Fibroblast of lung (primary cell): Measurements from ENCODE around the gene PDCD10. TPM values are rescaled to one million over a fixed set of nuclear protein-coding genes. Genes with fewer than 3 reads are reported as not detected.
A peak's percentile ranks its signal among the peaks of the same experiment; 100 is the strongest.

Experiments
- DNase-seq, 2 donors: peaks; one replicate each; pipeline versions ENCODE4 v3.0.0 to v3.0.0-alpha.2; 2010; ENCODE audit warnings: low read depth in 2 of 2
- H2AFZ ChIP-seq: 2 replicates; pipeline ENCODE4 v1.5.1; 2012; ENCODE audit warnings: low read length, control low read depth, inconsistent platforms
- H3K27ac ChIP-seq: 2 replicates; pipeline ENCODE4 v1.5.1; 2011; ENCODE audit warnings: low read length, control low read depth; ENCODE audit not compliant: insufficient read depth
- H3K27me3 ChIP-seq: 2 replicates; pipeline ENCODE4 v1.5.1; 2011; ENCODE audit warnings: mild to moderate bottlenecking, low read length; ENCODE audit not compliant: control insufficient read depth, insufficient read depth
- H3K36me3 ChIP-seq: 2 replicates; pipeline ENCODE4 v1.5.1; 2011; ENCODE audit warnings: low read length; ENCODE audit not compliant: control insufficient read depth, insufficient read depth
- H3K4me1 ChIP-seq: 2 replicates; pipeline ENCODE4 v1.5.1; 2011; ENCODE audit warnings: low read length; ENCODE audit not compliant: control insufficient read depth, insufficient read depth; ENCODE audit errors: extremely low read depth
- H3K4me2 ChIP-seq: 2 replicates; pipeline ENCODE4 v1.5.1; 2011; ENCODE audit warnings: low read length, control low read depth; ENCODE audit not compliant: insufficient read depth; ENCODE audit errors: extremely low read depth
- H3K4me3 ChIP-seq, 4 experiments: fragments of 200-600 bp in 1 of 4; sonication (generic) in 1 of 4; replicated peaks in 1 of 4; 2 replicates each; pipeline ENCODE4 v1.5.1; 2011 to 2016; ENCODE audit warnings: low read length in 4 of 4, low read depth in 3 of 4, mild to moderate bottlenecking in 3 of 4, control low read depth in 2 of 4, inconsistent platforms in 1 of 4, mixed read lengths in 1 of 4; ENCODE audit not compliant: insufficient read depth in 1 of 4; ENCODE audit errors: control extremely low read depth in 1 of 4
- H3K79me2 ChIP-seq: 2 replicates; pipeline ENCODE4 v1.5.1; 2012; ENCODE audit warnings: mild to moderate bottlenecking, low read length, inconsistent platforms; ENCODE audit not compliant: control insufficient read depth, insufficient read depth
- H3K9ac ChIP-seq: 2 replicates; pipeline ENCODE4 v1.5.1; 2011; ENCODE audit warnings: mild to moderate bottlenecking, low read length, control low read depth; ENCODE audit not compliant: insufficient read depth
- H3K9me3 ChIP-seq: 2 replicates; pipeline ENCODE4 v1.5.1; 2012; ENCODE audit warnings: low read depth, low read length; ENCODE audit not compliant: control insufficient read depth, insufficient read depth
- H4K20me1 ChIP-seq: 2 replicates; pipeline ENCODE4 v1.5.1; 2011; ENCODE audit warnings: low read length; ENCODE audit not compliant: control insufficient read depth, insufficient read depth; ENCODE audit errors: extremely low read depth
- EZH2 ChIP-seq: IDR thresholded peaks from 2 replicates; pipeline ENCODE4 v1.5.1; 2012; ENCODE audit warnings: low read length, control low read depth, mild to moderate bottlenecking; ENCODE audit errors: missing control alignments
- polyA plus RNA-seq, 2 donors: library from polyadenylated mRNA; depleted of rRNA in 1 of 2; stranded (reverse) in 1 of 2; unstranded in 1 of 2; fragments of >200 nt; gene quantifications; 2 replicates each; pipeline ENCODE4 v1.2.1, GENCODE V29; 2011 to 2012; ENCODE audit warnings: missing spikeins in 1 of 2
- total RNA-seq: library from RNA; depleted of rRNA; stranded (reverse); fragments of >200 nt; gene quantifications from 2 replicates; pipeline ENCODE4 v1.2.1, GENCODE V29; 2014
- TF ChIP-seq, protein P1 (sequence below), 2 donors: IDR thresholded peaks in 1 of 2; conservative IDR thresholded peaks in 1 of 2; 1 replicate in 1 of 2; 2 replicates in 1 of 2; pipeline ENCODE4 v1.5.1; 2011 to 2012; ENCODE audit warnings: low read length in 2 of 2, control low read depth in 1 of 2, inconsistent platforms in 1 of 2, low read depth in 1 of 2, mild to moderate bottlenecking in 1 of 2

Gene PDCD10
- total and polyA plus RNA-seq, 2 donors (not counting 1 experiment from before 2014, with no cell fraction given) = 46.6 to 90.4 TPM

DNA sequence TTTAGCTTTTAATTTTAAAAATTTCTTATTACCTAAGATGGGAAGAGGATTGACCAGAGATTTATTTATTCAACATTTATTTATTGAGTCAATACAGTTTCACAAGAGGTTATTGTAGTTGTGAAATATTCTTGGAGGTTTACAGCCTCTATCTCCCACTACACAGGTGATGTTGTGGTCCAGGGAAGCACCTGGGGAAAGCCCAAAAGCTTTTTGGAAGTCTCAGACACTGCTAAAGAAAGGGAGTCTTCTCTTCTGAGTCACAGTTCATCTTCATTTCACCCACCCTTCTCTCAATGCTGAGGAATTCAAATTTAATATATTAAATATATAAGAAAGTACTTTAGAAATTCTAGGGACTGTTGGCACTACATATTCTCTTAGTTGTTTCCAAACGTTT lies 42.7 kb upstream of the PDCD10 start:
- no peaks in the 10 kb centered on the region for H3K27me3 ChIP-seq
- H3K4me3 ChIP-seq = no peak overlapping the region
- no peak overlapping the region for H3K4me2 ChIP-seq
- no peak overlapping the region for H3K9ac ChIP-seq
- H3K79me2 ChIP-seq = no peaks in the 10 kb centered on the region
- H4K20me1 ChIP-seq = no peaks in the 10 kb centered on the region
- H3K36me3 ChIP-seq = no peaks in the 10 kb centered on the region
- no peak overlapping the region for H3K27ac ChIP-seq
- H3K4me1 ChIP-seq = no peaks in the 10 kb centered on the region
- no peak overlapping the region for H2AFZ ChIP-seq
- H3K9me3 ChIP-seq = no peaks in the 10 kb centered on the region
- no peak for DNase-seq
- TF ChIP-seq, protein P1, sequence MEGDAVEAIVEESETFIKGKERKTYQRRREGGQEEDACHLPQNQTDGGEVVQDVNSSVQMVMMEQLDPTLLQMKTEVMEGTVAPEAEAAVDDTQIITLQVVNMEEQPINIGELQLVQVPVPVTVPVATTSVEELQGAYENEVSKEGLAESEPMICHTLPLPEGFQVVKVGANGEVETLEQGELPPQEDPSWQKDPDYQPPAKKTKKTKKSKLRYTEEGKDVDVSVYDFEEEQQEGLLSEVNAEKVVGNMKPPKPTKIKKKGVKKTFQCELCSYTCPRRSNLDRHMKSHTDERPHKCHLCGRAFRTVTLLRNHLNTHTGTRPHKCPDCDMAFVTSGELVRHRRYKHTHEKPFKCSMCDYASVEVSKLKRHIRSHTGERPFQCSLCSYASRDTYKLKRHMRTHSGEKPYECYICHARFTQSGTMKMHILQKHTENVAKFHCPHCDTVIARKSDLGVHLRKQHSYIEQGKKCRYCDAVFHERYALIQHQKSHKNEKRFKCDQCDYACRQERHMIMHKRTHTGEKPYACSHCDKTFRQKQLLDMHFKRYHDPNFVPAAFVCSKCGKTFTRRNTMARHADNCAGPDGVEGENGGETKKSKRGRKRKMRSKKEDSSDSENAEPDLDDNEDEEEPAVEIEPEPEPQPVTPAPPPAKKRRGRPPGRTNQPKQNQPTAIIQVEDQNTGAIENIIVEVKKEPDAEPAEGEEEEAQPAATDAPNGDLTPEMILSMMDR (conservative IDR thresholded peaks at IDR 0.05 in 1 of 2, IDR thresholded peaks at IDR 0.05 in 1 of 2; ENCODE audit: low read depth in 1 of 2, low read length in 2 of 2) = no peak

DNA sequence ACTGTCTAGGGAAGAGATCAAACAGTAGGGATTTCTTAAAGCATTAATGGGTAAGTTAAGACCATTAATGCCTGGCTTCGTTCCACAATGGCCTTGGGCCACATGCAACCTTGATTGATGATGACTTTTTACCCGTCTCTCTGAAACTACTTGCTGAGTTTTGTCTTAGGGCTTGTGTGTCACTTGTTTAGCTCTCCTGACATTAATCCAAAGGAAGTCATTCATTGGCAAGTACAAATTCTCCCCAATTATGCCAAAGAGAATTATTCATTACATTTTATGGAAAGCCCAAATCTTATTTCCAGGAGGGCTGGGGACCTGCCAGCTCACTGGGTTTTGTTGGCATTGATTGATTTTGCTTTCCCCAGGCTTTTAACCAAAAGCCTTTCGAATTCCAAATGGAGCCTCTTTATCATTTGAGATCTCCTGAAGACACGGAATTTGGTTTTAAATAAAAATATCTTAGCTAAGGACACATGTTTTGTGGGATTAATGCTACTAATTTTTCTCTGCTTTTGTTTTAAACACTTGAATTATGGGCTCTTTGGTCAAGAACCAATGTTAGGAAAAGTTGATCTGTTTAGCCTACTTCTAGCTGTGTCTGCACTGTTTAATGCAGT lies 41.5 kb upstream of the PDCD10 start:
- no peak overlapping the region for H3K9ac ChIP-seq
- no peak overlapping the region for H3K4me2 ChIP-seq
- H4K20me1 ChIP-seq = no peaks in the 10 kb centered on the region
- H3K27ac ChIP-seq = no peak overlapping the region
- no peaks in the 10 kb centered on the region for H3K79me2 ChIP-seq
- TF ChIP-seq EZH2 = no peak
- TF ChIP-seq, protein P1 (conservative IDR thresholded peaks at IDR 0.05 in 1 of 2, IDR thresholded peaks at IDR 0.05 in 1 of 2; ENCODE audit: low read depth in 1 of 2, low read length in 2 of 2) = no peak
- no peaks in the 10 kb centered on the region for H3K9me3 ChIP-seq
- DNase-seq = peak in 1 of 2 donors; percentile 46
- H2AFZ ChIP-seq = no peak overlapping the region
- H3K27me3 ChIP-seq = no peaks in the 10 kb centered on the region
- no peaks in the 10 kb centered on the region for H3K4me1 ChIP-seq
- no peaks in the 10 kb centered on the region for H3K36me3 ChIP-seq
- no peak overlapping the region for H3K4me3 ChIP-seq

DNA sequence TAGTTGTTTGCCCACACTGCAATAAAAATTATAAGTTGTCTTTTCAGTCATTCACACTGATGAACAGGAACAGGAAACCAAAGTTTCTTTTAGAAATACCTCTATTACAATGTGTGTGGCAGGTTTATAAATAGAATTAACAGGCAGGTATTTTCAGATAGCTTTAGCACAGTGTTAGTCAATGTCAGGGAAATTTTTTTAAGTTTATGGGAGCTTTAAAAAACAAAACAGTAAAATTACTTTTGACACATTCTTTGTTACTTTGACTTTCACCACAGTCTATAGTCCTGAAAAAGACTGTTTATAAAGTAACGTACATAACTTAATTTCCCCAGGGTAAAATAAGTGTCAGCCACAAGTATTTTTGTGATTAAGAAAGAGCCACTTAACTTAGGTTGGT lies 38.9 kb upstream of the PDCD10 start:
- TF ChIP-seq EZH2 = no peak
- TF ChIP-seq, protein P1 (conservative IDR thresholded peaks at IDR 0.05 in 1 of 2, IDR thresholded peaks at IDR 0.05 in 1 of 2; ENCODE audit: low read depth in 1 of 2, low read length in 2 of 2) = no peak
- no peaks in the 10 kb centered on the region for H3K36me3 ChIP-seq
- no peaks in the 10 kb centered on the region for H3K79me2 ChIP-seq
- DNase-seq = no peak
- no peak overlapping the region for H3K9ac ChIP-seq
- H3K9me3 ChIP-seq = no peaks in the 10 kb centered on the region
- H2AFZ ChIP-seq = no peak overlapping the region
- H3K4me3 ChIP-seq = no peak overlapping the region
- H3K4me2 ChIP-seq = no peak overlapping the region
- H3K4me1 ChIP-seq = no peaks in the 10 kb centered on the region
- H3K27me3 ChIP-seq = no peaks in the 10 kb centered on the region
- no peaks in the 10 kb centered on the region for H4K20me1 ChIP-seq
- no peak overlapping the region for H3K27ac ChIP-seq
